K562 (cell line): ENCODE data around the gene HTR3C. TPM values are rescaled to one million over a fixed set of nuclear protein-coding genes. Genes with fewer than 3 reads are reported as not detected.

ENCODE experiments used
- C11orf30 ChIP-seq: fragments of 450-650 bp; IDR thresholded peaks from 2 replicates; pipeline ENCODE4 v1.6.1; 2016; ENCODE audit warnings: low read depth, mild to moderate bottlenecking
- ETV6 ChIP-seq, 3 experiments: fragments of 150-350 bp in 1 of 3; sonication (generic) in 1 of 3; formaldehyde crosslinking in 1 of 3; IDR thresholded peaks; 2 replicates each; pipeline versions ENCODE4 v1.6.1 to v1.8.0; 2014 to 2022; ENCODE audit warnings: borderline replicate concordance in 2 of 3, low read depth in 2 of 3, antibody characterized with exemption in 1 of 3, low read length in 1 of 3, mild to moderate bottlenecking in 1 of 3, missing genetic modification reagents in 1 of 3
- HDAC3 ChIP-seq: fragments of 450-650 bp; IDR thresholded peaks from 2 replicates; pipeline ENCODE4 v1.6.1; 2018; ENCODE audit warnings: borderline replicate concordance, mild to moderate bottlenecking, moderate library complexity; ENCODE audit not compliant: partially characterized antibody
- HOXB6 ChIP-seq: fragments of 250-450 bp; sonication (Bioruptor Pico); IDR thresholded peaks from 2 replicates; pipeline ENCODE4 v1.5.1; 2022; ENCODE audit warnings: mild to moderate bottlenecking, borderline replicate concordance
- IRF9 ChIP-seq: fragments of 450-650 bp; IDR thresholded peaks from 2 replicates; pipeline ENCODE4 v1.6.1; 2016; ENCODE audit warnings: missing biosample characterization, missing genetic modification characterization
- MXI1 ChIP-seq: IDR thresholded peaks from 2 replicates; pipeline ENCODE4 v1.6.1; 2011; ENCODE audit warnings: low read depth, mild to moderate bottlenecking, improper control_type of control experiment, low read length
- NBN ChIP-seq: fragments of 450-650 bp; IDR thresholded peaks from 2 replicates; pipeline ENCODE4 v1.6.1; 2016; ENCODE audit warnings: low read depth, mild to moderate bottlenecking
- POLR2H ChIP-seq: IDR thresholded peaks from 2 replicates; pipeline ENCODE4 v1.6.1; 2016; ENCODE audit warnings: missing genetic modification characterization, low read depth, mild to moderate bottlenecking, control low read depth, missing compliant biosample characterization, moderate library complexity
- RERE ChIP-seq: sonication (generic); formaldehyde crosslinking; IDR thresholded peaks from 2 replicates; pipeline ENCODE4 v1.8.0; 2023; ENCODE audit warnings: missing genetic modification reagents, mild to moderate bottlenecking, borderline replicate concordance
- RFX7 ChIP-seq: fragments of 250-450 bp; sonication (Bioruptor Pico); IDR thresholded peaks from 2 replicates; pipeline ENCODE4 v1.5.1; 2021; ENCODE audit warnings: mild to moderate bottlenecking
- SFPQ ChIP-seq: fragments of 200-400 bp; formaldehyde crosslinking; IDR thresholded peaks from 2 replicates; pipeline ENCODE4 v1.6.1; 2017; ENCODE audit warnings: mild to moderate bottlenecking, low read depth, low read length, moderate library complexity
- SMARCE1 ChIP-seq: fragments of 450-650 bp; IDR thresholded peaks from 2 replicates; pipeline ENCODE4 v1.7.1; 2016; ENCODE audit warnings: mild to moderate bottlenecking
- TFE3 ChIP-seq: fragments of 450-650 bp; formaldehyde crosslinking; IDR thresholded peaks from 2 replicates; pipeline ENCODE4 v1.4.0; 2020; ENCODE audit warnings: mild to moderate bottlenecking, mixed read lengths
- WHSC1 ChIP-seq: IDR thresholded peaks from one replicate; pipeline ENCODE4 v1.6.1; 2012; ENCODE audit warnings: low read length, control low read depth, inconsistent platforms
- ZKSCAN8 ChIP-seq: fragments of 200-800 bp; sonication (Bioruptor generic); IDR thresholded peaks from 2 replicates; pipeline ENCODE4 v1.6.1; 2016; ENCODE audit warnings: missing genetic modification characterization, missing compliant biosample characterization
- ZNF121 ChIP-seq: sonication (generic); formaldehyde crosslinking; conservative IDR thresholded peaks from 2 replicates; pipeline ENCODE4 v1.8.0; 2022; ENCODE audit warnings: missing genetic modification reagents
- ZNF57 ChIP-seq: fragments of 450-650 bp; formaldehyde crosslinking; IDR thresholded peaks from 2 replicates; pipeline ENCODE4 v1.4.0; 2020; ENCODE audit warnings: mild to moderate bottlenecking, moderate library complexity
- ZNF589 ChIP-seq: fragments of 200-800 bp; sonication (Bioruptor generic); IDR thresholded peaks from 2 replicates; pipeline ENCODE4 v1.6.1; 2016; ENCODE audit warnings: low read depth, missing genetic modification characterization, missing compliant biosample characterization
- polyA plus RNA-seq, 8 experiments: library from polyadenylated mRNA; depleted of rRNA in 4 of 8; stranded (reverse) in 5 of 8; unstranded in 3 of 8; fragments of >200 nt; fragmentation: Nextera tagmentation in 2 of 8; fragmentation: Illumina TruSeq in 1 of 8; extraction: Ambion mirVana in 2 of 8; extraction: Trizol in 1 of 8; gene quantifications; 2 replicates each; pipeline versions ENCODE4 v1.2.1 to v1.2.3, GENCODE V29; 2011 to 2014; ENCODE audit warnings: inconsistent platforms in 1 of 8, missing spikeins in 1 of 8
- total RNA-seq, 7 experiments: library from RNA; depleted of rRNA in 6 of 7; stranded (reverse); fragments of >200 nt in 6 of 7; fragmentation: Illumina TruSeq in 2 of 7; extraction: Trizol in 2 of 7; gene quantifications; 2 replicates each; pipeline versions ENCODE4 v1.2.1 to v1.2.3, GENCODE V29; 2011 to 2021; ENCODE audit warnings: low replicate concordance in 1 of 7

HTR3C gene
- total and polyA plus RNA-seq, 9 of the 15 experiments (the other 6 are each of a cell fraction or from before 2014, with no cell fraction given) = 0.04 to 0.06 TPM; not detected in 7

- no peak for TF ChIP-seq TFE3 (CRISPR knock-in tag)
- peak; percentile 83 for TF ChIP-seq ZNF121 (CRISPR knock-in tag)
- TF ChIP-seq ZNF589 (CRISPR knock-in tag) = no peak
- no peak for TF ChIP-seq POLR2H (tag)
- TF ChIP-seq ETV6 (IDR thresholded peaks at IDR 0.05; ENCODE audit: borderline replicate concordance in 1 of 2, low read depth in 2 of 2, low read length in 1 of 2) = no peak
- peak; percentile 37; the same call in 1 of the 2 replicates for TF ChIP-seq ETV6 (CRISPR knock-in tag; IDR thresholded peaks at IDR 0.05; ENCODE audit: borderline replicate concordance)
- no peak for TF ChIP-seq SFPQ
- no peak for TF ChIP-seq MXI1
- TF ChIP-seq ZNF57 = no peak
- TF ChIP-seq HDAC3 = peak; percentile 34
- 0 out of 2 replicates have a peak, but pooled peaks have one; percentile 50 for TF ChIP-seq ZKSCAN8 (CRISPR knock-in tag)
- no peak for TF ChIP-seq HOXB6 (CRISPR knock-in tag)
- no peak for TF ChIP-seq WHSC1
- no peak for TF ChIP-seq RFX7
- TF ChIP-seq IRF9 (tag) = no peak
- TF ChIP-seq SMARCE1 = 0 out of 2 replicates have a peak, but pooled peaks have one; percentile 53
- TF ChIP-seq C11orf30 = no peak
- TF ChIP-seq NBN = 0 out of 2 replicates have a peak, but pooled peaks have one; percentile 9
- TF ChIP-seq RERE = no peak
Measured at GRCh38 chr3:184018424-184018973, 34.3 kb upstream of the HTR3C start (continued).
